Measurements from ENCODE around the gene CACNB4.

- no peak for TF ChIP-seq ZNF274 (IDR thresholded peaks at IDR 0.05; ENCODE audit: low read depth, low read length)
- no peak for TF ChIP-seq YY1 (IDR thresholded peaks at IDR 0.05; ENCODE audit: insufficient read depth, insufficient read length)
- no peak for TF ChIP-seq SUZ12 (IDR thresholded peaks at IDR 0.05; ENCODE audit: extremely low read depth, insufficient read depth, insufficient read length)
Measured at GRCh38 chr2:152075461-152076050, 23.3 kb downstream of the CACNB4 start.
